ENCODE data around the gene PIGL. TPM values are rescaled to one million over a fixed set of nuclear protein-coding genes. Genes with fewer than 3 reads are reported as not detected.

The PIGL gene
- total and polyA plus RNA-seq, 2 experiments from 2014 or later: 32.9 to 47.3 TPM

DNA sequence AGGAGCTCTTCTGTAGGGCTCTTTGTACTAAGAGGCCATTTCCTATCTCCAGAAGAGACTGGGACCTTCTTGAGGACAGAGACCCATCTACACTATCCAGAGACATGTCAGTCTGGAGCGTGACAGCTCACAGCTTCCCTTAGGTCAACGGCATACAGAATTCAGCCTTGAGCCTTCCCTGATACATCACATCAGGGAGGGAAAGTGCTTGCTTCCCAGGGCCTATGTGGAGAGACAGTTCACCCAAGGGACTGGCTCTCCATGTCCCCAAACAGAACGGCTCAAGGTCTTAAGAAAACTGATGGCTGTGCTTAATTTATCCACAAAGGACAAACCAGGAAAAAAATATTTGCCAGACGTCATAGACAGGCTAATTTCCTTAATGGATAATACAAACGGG lies 128.6 kb downstream of the PIGL start:
- Mint-ChIP-seq H3K27me3 (ENCODE audit: insufficient read depth, low read depth, poor library complexity) (no peaks in the 10 kb centered on the region), H3K27ac (no peak overlapping the region), H3K4me3 (no peak overlapping the region), H3K36me3 (ENCODE audit: low read depth) (peaks cover 72% of the 10 kb centered on the region), H3K9me3 (no peaks in the 10 kb centered on the region), H3K4me1 (no peaks in the 10 kb centered on the region)
- Histone ChIP-seq H3K27ac (ENCODE audit: low read depth) (no peak overlapping the region), H3K4me1 (ENCODE audit: insufficient read depth) (0 out of 2 replicates have a peak, but pooled peaks cover 3% of the 10 kb centered on the region), H3K4me2 (no peak overlapping the region), H3K4me3 (no peak overlapping the region), H3K36me3 (ENCODE audit: insufficient read depth) (peaks cover 40% of the 10 kb centered on the region), H3K27me3 (ENCODE audit: insufficient read depth) (no peaks in the 10 kb centered on the region), H3K79me2 (replicated peaks; ENCODE audit: insufficient read depth) (peaks cover 18% of the 10 kb centered on the region), H4K20me1 (replicated peaks; ENCODE audit: insufficient read depth) (peaks cover 10% of the 10 kb centered on the region), H3K9me2 (ENCODE audit: insufficient read depth) (no peaks in the 10 kb centered on the region), H3F3A (replicated peaks; ENCODE audit: low read depth) (peaks cover 13% of the 10 kb centered on the region; the same call in 1 of the 2 replicates), H2AFZ (no peak overlapping the region)
- TF ChIP-seq STAT1 (IDR thresholded peaks at IDR 0.05; ENCODE audit: unreplicated experiment) (no peak), CTCF (conservative IDR thresholded peaks at IDR 0.05; ENCODE audit: low read depth in 2 of 2) (no peak), REST (IDR thresholded peaks at IDR 0.05; ENCODE audit: unreplicated experiment) (no peak), ZNF462 (CRISPR knock-in tag; IDR thresholded peaks at IDR 0.05) (no peak), EZH2 (IDR thresholded peaks at IDR 0.05; ENCODE audit: low read depth, unreplicated experiment) (no peak), JUNB (IDR thresholded peaks at IDR 0.05; ENCODE audit: unreplicated experiment) (no peak), ZNF114 (CRISPR knock-in tag; IDR thresholded peaks at IDR 0.05) (no peak), ZNF331 (CRISPR knock-in tag; IDR thresholded peaks at IDR 0.05; ENCODE audit: low read depth) (no peak), POLR2AphosphoS5 (IDR thresholded peaks at IDR 0.05; ENCODE audit: low read depth) (no peak), NANOG (IDR thresholded peaks at IDR 0.05; ENCODE audit: borderline replicate concordance) (no peak), ETS1 (IDR thresholded peaks at IDR 0.05) (no peak), EZH2phosphoT487 (IDR thresholded peaks at IDR 0.05; ENCODE audit: unreplicated experiment) (no peak)
- DNase-seq (ENCODE audit: low spot score): no peak
- ATAC-seq: no peak
